ENCODE measurements around the gene GSN. TPM values are rescaled to one million over a fixed set of nuclear protein-coding genes. Genes with fewer than 3 reads are reported as not detected.

The GSN gene
- total RNA-seq, 4 donors from 2014 or later = 487 to 785 (median 662) TPM

GRCh38 chr9:121331549-121331948, 63.6 kb downstream of the GSN start:
- Histone ChIP-seq H3K9me3 (no peaks in the 10 kb centered on the region), H3K4me1 (peaks cover 9 to 15% of the 10 kb centered on the region in 2 donors), H3K27ac (peak overlapping the region; percentile 52 to 89 (median 88)), H3K27me3 (no peaks in the 10 kb centered on the region), H3K4me3 (no peak overlapping the region), H3K36me3 (peaks cover 0 to 60% of the 10 kb centered on the region in 2 donors)
- in situ Hi-C loops (cut with MboI; ENCODE audit: low sequenced_read_pairs in 4 of 4) = no loop called here
- intact Hi-C loops (cut with DNase I; ENCODE audit: low total_unique reads) = no loop called here
- ATAC-seq (no peak), DNase-seq (no peak)
- TF ChIP-seq CTCF (IDR thresholded peaks at IDR 0.05 in 4 of 5, conservative IDR thresholded peaks at IDR 0.05 in 1 of 5) = no peak
- TF ChIP-seq POLR2A (IDR thresholded peaks at IDR 0.05) = no peak

GRCh38 chr9:121331992-121332685, 64.2 kb downstream of the GSN start:
- Histone ChIP-seq H3K4me3 (no peak overlapping the region), H3K27me3 (no peaks in the 10 kb centered on the region), H3K4me1 (peaks cover 6 to 9% of the 10 kb centered on the region in 2 donors), H3K27ac (peak overlapping the region; percentile 52 to 89 (median 88)), H3K36me3 (peaks cover 0 to 56% of the 10 kb centered on the region in 2 donors), H3K9me3 (no peaks in the 10 kb centered on the region)
- ATAC-seq = peak in 1 of 2 donors; percentile 20
- intact Hi-C loops (cut with DNase I; ENCODE audit: low total_unique reads) = no loop called here
- no peak for DNase-seq
- in situ Hi-C loops (cut with MboI; ENCODE audit: low sequenced_read_pairs in 4 of 4) = no loop called here
- TF ChIP-seq CTCF (IDR thresholded peaks at IDR 0.05 in 4 of 5, conservative IDR thresholded peaks at IDR 0.05 in 1 of 5) = peak in 4 of 5 experiments; percentile 19 to 36 (median 30)
- TF ChIP-seq POLR2A (IDR thresholded peaks at IDR 0.05) = no peak

GRCh38 chr9:121333950-121334773, 66.2 kb downstream of the GSN start:
- in situ Hi-C loops (cut with MboI; ENCODE audit: low sequenced_read_pairs in 4 of 4) = no loop called here
- peak; percentile 15 to 16 for ATAC-seq
- Histone ChIP-seq H3K4me3 (no peak overlapping the region), H3K27me3 (no peaks in the 10 kb centered on the region), H3K27ac (peak overlapping the region; percentile 55 to 89 (median 75)), H3K4me1 (peaks cover 5 to 11% of the 10 kb centered on the region in 2 donors), H3K9me3 (no peaks in the 10 kb centered on the region), H3K36me3 (peaks cover 0 to 54% of the 10 kb centered on the region in 2 donors)
- intact Hi-C loops (cut with DNase I; ENCODE audit: low total_unique reads) = no loop called here
- TF ChIP-seq CTCF (IDR thresholded peaks at IDR 0.05 in 4 of 5, conservative IDR thresholded peaks at IDR 0.05 in 1 of 5) (no peak), POLR2A (IDR thresholded peaks at IDR 0.05) (no peak)
- no peak for DNase-seq

- no peak for ATAC-seq
- Histone ChIP-seq H3K4me3 (no peak overlapping the region), H3K9me3 (no peaks in the 10 kb centered on the region), H3K27me3 (no peaks in the 10 kb centered on the region), H3K36me3 (peaks cover 0 to 41% of the 10 kb centered on the region in 2 donors), H3K4me1 (peaks cover 23 to 24% of the 10 kb centered on the region in 2 donors), H3K27ac (peak overlapping the region; percentile 10 to 88 (median 52))
- TF ChIP-seq POLR2A (IDR thresholded peaks at IDR 0.05) (no peak), CTCF (IDR thresholded peaks at IDR 0.05 in 4 of 5, conservative IDR thresholded peaks at IDR 0.05 in 1 of 5) (no peak)
- no peak for DNase-seq
- intact Hi-C loops (cut with DNase I; ENCODE audit: low total_unique reads) = no loop called here
- in situ Hi-C loops (cut with MboI; ENCODE audit: low sequenced_read_pairs in 4 of 4) = no loop called here
Measured at GRCh38 chr9:121336665-121337064, 68.7 kb downstream of the GSN start.
